Rectal smooth muscle tissue (tissue), 1 donor: ENCODE data around the gene CLCN6.

Source experiments
- H3K27ac ChIP-seq: one replicate; pipeline ENCODE4 v1.7.0; 2013; ENCODE audit warnings: low read depth, low read length, inconsistent platforms
- H3K27me3 ChIP-seq: one replicate; pipeline ENCODE4 v1.7.0; 2013; ENCODE audit warnings: low read length; ENCODE audit not compliant: control insufficient read depth, insufficient read depth
- H3K36me3 ChIP-seq: one replicate; pipeline ENCODE4 v1.7.0; 2013; ENCODE audit warnings: low read length; ENCODE audit not compliant: control insufficient read depth, insufficient read depth
- H3K4me1 ChIP-seq: one replicate; pipeline ENCODE4 v1.7.0; 2013; ENCODE audit warnings: low read length; ENCODE audit not compliant: control insufficient read depth, insufficient read depth
- H3K4me3 ChIP-seq: one replicate; pipeline ENCODE4 v1.7.0; 2013; ENCODE audit warnings: low read length
- H3K9ac ChIP-seq: one replicate; pipeline ENCODE4 v1.7.0; 2013; ENCODE audit warnings: low read length

The CLCN6 gene

DNA sequence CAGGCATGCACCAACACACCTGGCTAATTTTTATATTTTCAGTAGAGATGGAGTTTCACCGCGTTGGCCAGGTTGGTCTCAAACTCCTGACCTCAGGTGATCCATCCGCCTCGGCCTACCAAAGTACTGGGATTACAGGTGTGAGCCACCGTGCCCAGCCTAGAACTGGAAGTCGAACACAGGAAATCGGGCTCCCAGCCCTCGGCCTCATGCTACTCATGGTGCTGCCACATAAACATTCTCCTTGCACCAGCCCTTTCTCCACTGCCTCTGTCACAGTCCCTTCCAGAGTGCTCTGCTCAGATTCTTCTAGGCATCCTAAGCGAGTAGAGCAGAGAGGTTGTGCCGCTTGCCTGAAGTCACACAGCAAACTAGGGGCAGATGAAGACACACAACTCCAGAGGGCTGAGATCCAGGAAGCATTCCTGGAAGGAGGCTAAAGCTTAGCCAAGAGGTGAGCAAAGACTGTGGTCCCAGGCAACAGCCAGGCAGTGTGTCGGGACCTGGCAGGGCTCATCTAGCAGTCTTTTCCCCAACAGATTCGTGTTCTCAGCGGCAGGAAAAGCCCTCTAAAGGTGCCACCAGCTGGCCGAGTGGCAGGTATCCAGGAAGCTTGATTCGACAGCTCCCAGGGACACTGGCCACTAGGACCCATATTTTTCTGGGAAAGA, 82.3 kb downstream of the CLCN6 start:
- Histone ChIP-seq H3K4me1 (no peaks in the 10 kb centered on the region), H3K4me3 (no peak overlapping the region), H3K27ac (no peak overlapping the region), H3K27me3 (no peaks in the 10 kb centered on the region), H3K9ac (no peak overlapping the region), H3K36me3 (no peaks in the 10 kb centered on the region)

DNA sequence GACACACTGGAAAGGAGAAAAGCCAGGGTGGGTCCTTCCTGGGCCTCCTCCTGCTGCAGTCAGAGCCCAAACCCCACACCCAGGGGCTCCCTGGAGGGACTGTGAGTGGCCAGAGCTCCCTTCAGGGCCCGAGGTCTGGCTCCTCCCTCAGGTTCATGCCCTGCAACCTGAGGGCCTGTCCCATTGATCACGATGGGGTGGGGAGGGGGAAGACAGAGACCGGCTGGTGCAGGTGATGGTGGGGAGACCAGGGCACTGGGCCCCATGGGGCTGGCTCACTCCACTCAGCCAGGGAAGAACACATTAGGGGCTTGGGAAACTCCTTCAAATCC, 82.9 kb downstream of the CLCN6 start:
- Histone ChIP-seq H3K27ac (no peak overlapping the region), H3K9ac (no peak overlapping the region), H3K4me3 (no peak overlapping the region), H3K4me1 (no peaks in the 10 kb centered on the region), H3K36me3 (no peaks in the 10 kb centered on the region), H3K27me3 (no peaks in the 10 kb centered on the region)

DNA sequence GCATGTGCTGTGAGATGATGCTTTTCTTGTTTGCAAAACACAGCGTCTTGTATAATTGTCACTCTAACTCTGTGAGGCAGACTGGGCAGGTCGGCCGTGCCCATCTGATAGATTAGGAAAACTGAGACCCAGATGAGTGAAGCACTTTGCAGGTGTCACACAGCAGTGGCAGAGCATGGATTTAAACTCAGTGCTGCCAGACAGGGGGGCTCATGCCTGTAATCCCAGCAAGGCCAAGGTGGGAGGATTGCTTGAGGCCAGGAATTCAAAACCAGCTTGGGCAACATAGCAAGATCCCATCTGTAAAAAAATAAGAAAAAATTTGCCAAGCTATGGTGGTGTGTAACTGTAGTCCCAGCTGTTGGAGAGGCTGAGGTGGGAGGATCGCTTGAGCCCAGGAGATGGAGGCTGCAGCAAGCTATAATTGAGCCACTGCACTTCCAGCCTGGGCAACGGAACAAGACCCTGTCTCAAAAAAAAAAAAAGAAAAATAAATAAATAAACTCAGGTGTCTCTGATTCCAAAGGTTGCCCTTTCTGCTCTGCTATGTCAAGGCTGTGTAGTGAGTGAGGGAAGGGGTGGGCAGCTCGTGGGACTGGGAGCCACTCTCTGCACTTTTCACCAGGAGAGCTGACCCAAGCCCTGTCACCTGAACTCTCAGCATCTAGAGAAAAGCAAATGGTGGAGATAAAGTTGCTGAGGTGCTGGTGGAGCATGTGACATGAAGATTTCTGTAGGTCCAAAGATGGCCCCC, 85.6 kb downstream of the CLCN6 start:
- H3K27ac ChIP-seq: no peak overlapping the region
- no peak overlapping the region for H3K4me3 ChIP-seq
- H3K27me3 ChIP-seq: peaks cover 3% of the 10 kb centered on the region
- H3K36me3 ChIP-seq: no peaks in the 10 kb centered on the region
- no peak overlapping the region for H3K9ac ChIP-seq
- H3K4me1 ChIP-seq: no peaks in the 10 kb centered on the region
